Osteoblast (primary cell): Measurements from ENCODE around the gene VMP1. TPM values are rescaled to one million over a fixed set of nuclear protein-coding genes. Genes with fewer than 3 reads are reported as not detected.
"Not testable (repeated sequence)": the region's sequence is repeated elsewhere in the genome, so short reads cannot be mapped to it uniquely, and the experiment has no call there.

Experiments
- DNase-seq: peaks from one replicate; pipeline ENCODE4 v3.0.0; 2011; ENCODE audit warnings: low spot score, mixed read lengths; ENCODE audit not compliant: insufficient read length; ENCODE audit errors: missing footprints
- H2AFZ ChIP-seq: 2 replicates; pipeline ENCODE4 v1.6.0; 2011; ENCODE audit warnings: mild to moderate bottlenecking, low read length
- H3K27ac ChIP-seq: 2 replicates; pipeline ENCODE4 v1.5.1; 2011; ENCODE audit warnings: mild to moderate bottlenecking, low read depth, low read length, moderate library complexity
- H3K27me3 ChIP-seq: 2 replicates; pipeline ENCODE4 v1.6.0; 2012; ENCODE audit warnings: mild to moderate bottlenecking, control low read depth, inconsistent platforms, low read length, moderate library complexity; ENCODE audit not compliant: insufficient read depth
- H3K36me3 ChIP-seq: 2 replicates; pipeline ENCODE4 v1.5.1; 2011; ENCODE audit warnings: mild to moderate bottlenecking, low read length, control low read depth, moderate library complexity; ENCODE audit not compliant: insufficient read depth
- H3K4me1 ChIP-seq: 2 replicates; pipeline ENCODE4 v1.5.1; 2011; ENCODE audit warnings: mild to moderate bottlenecking, low read length, control low read depth, moderate library complexity; ENCODE audit not compliant: insufficient read depth
- H3K4me2 ChIP-seq: 2 replicates; pipeline ENCODE4 v1.6.0; 2011; ENCODE audit warnings: mild to moderate bottlenecking, low read length; ENCODE audit not compliant: insufficient read depth
- H3K4me3 ChIP-seq: fragments of 200-600 bp; sonication (generic); 3 replicates; pipeline ENCODE4 v1.5.1; 2012; ENCODE audit warnings: mild to moderate bottlenecking, low read length, inconsistent platforms; ENCODE audit not compliant: insufficient read depth
- H3K79me2 ChIP-seq: 2 replicates; pipeline ENCODE4 v1.6.0; 2012; ENCODE audit warnings: mild to moderate bottlenecking, low read length, control low read depth, inconsistent platforms; ENCODE audit not compliant: insufficient read depth
- H3K9me3 ChIP-seq: 2 replicates; pipeline ENCODE4 v1.5.1; 2011; ENCODE audit warnings: low read depth, low read length, control low read depth
- H4K20me1 ChIP-seq: 2 replicates; pipeline ENCODE4 v1.6.0; 2012; ENCODE audit warnings: mild to moderate bottlenecking, low read length, control low read depth; ENCODE audit not compliant: insufficient read depth
- total RNA-seq: library from RNA; depleted of rRNA; stranded (reverse); fragments of >200 nt; gene quantifications from 2 replicates; pipeline ENCODE4 v1.2.3, GENCODE V29; 2012
- TF ChIP-seq, protein P1 (sequence below): IDR thresholded peaks from 2 replicates; pipeline ENCODE4 v1.5.1; 2011; ENCODE audit warnings: mild to moderate bottlenecking, low read depth, low read length, moderate library complexity; ENCODE audit errors: extremely low read depth

Gene VMP1
- total RNA-seq, 1 donor, result 415 TPM

DNA sequence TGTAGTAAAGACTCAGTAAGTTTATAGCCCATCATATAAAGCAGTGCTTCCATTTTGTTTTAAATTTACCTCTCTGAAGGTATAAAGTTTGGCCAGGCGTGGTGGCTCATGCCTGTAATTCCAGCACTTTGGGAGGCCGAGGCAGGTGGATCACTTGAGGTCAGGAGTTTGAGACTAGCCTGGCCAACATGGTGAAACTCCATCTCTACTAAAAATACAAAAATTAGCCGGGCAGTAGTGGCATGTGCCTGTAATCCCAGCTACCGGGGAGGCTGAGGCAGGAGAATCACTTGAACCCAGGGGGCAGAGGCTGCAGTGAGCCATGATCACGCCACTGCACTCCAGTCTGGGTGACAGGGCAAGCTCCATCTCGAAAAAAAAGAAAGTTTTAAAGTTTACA, 83.0 kb downstream of the VMP1 start:
- H2AFZ ChIP-seq, H3K4me2 ChIP-seq, H4K20me1 ChIP-seq, DNase-seq, H3K36me3 ChIP-seq, H3K4me3 ChIP-seq, H3K27me3 ChIP-seq, H3K79me2 ChIP-seq, H3K9me3 ChIP-seq: not testable (repeated sequence)
- H3K4me1 ChIP-seq, result peaks cover 33% of the 10 kb centered on the region
- H3K27ac ChIP-seq, result peak overlapping the region; percentile 94

DNA sequence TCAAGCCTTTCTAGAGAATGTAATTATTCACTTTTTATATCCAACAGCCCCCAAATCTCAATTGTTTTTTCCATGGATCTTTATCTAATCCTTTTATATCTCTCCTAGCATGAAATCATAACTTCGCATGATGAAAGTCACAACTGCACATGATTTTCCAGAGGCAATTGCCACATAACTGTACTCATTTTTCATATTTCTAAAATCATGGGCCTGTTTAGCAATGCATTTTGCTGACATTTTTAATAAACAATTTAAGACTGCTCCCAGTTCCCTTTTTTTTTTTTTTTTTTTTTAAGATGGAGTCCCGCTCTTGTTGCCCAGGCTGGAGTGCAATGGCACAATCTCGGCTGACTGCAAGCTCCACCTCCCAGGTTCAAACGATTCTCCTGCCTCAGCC, 83.5 kb downstream of the VMP1 start:
- TF ChIP-seq, protein P1, sequence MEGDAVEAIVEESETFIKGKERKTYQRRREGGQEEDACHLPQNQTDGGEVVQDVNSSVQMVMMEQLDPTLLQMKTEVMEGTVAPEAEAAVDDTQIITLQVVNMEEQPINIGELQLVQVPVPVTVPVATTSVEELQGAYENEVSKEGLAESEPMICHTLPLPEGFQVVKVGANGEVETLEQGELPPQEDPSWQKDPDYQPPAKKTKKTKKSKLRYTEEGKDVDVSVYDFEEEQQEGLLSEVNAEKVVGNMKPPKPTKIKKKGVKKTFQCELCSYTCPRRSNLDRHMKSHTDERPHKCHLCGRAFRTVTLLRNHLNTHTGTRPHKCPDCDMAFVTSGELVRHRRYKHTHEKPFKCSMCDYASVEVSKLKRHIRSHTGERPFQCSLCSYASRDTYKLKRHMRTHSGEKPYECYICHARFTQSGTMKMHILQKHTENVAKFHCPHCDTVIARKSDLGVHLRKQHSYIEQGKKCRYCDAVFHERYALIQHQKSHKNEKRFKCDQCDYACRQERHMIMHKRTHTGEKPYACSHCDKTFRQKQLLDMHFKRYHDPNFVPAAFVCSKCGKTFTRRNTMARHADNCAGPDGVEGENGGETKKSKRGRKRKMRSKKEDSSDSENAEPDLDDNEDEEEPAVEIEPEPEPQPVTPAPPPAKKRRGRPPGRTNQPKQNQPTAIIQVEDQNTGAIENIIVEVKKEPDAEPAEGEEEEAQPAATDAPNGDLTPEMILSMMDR, result no peak
- Histone ChIP-seq H3K9me3 (no peaks in the 10 kb centered on the region), H2AFZ (no peak overlapping the region), H3K4me3 (no peak overlapping the region), H3K27ac (peak overlapping the region; percentile 94), H3K4me2 (no peak overlapping the region), H4K20me1 (no peaks in the 10 kb centered on the region), H3K4me1 (peaks cover 28% of the 10 kb centered on the region), H3K79me2 (peaks cover 12% of the 10 kb centered on the region), H3K36me3 (peaks cover 3% of the 10 kb centered on the region), H3K27me3 (no peaks in the 10 kb centered on the region)
- DNase-seq, result no peak

DNA sequence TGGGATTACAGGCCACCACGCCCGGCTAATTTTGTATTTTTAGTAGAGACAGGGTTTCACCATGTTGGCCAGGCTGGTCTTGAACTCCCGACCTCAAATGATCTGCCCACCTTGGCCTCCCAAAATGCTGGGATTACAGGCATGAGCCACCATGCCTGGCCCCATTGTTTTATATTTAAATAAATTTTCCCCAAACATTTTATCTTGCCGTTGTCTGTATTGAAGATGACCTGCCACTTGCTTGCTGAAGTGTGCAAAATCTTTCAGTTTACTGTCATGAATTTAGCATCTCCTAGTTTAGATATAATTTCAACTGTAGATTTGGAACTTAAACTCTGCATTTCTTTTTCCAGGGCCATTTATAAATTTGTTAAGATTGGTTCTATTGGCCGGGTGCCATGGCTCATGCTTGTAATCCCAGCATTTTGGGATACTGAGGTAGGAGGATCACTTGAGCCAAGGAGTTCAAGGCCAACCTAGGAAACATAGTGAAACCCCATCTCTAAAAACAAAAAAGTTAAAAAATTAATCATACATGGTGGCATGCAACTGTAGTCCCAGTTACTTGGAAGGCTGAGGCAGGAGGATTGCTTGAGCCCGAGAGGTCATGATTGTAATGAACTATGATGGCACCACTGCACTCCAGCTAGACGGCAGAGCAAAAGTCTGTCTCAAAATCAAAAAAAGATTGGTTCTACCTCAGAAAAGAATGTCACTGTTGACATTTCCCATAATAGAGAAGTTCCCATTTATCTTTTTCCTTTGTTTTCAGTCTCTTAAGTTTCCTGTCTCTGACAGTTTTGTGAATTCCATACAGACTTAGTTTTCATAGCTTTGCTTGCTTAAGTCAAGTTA, 84.4 kb downstream of the VMP1 start:
- no peaks in the 10 kb centered on the region for H3K27me3 ChIP-seq
- no peak for DNase-seq
- peak overlapping the region; percentile 17 for H3K4me2 ChIP-seq
- no peaks in the 10 kb centered on the region for H4K20me1 ChIP-seq
- H3K4me3 ChIP-seq, result no peak overlapping the region
- H2AFZ ChIP-seq, result no peak overlapping the region
- peak overlapping the region; percentile 94 for H3K27ac ChIP-seq
- peaks cover 13% of the 10 kb centered on the region for H3K79me2 ChIP-seq
- TF ChIP-seq, protein P1, result no peak
- H3K9me3 ChIP-seq, result no peaks in the 10 kb centered on the region
- H3K36me3 ChIP-seq, result peaks cover 3% of the 10 kb centered on the region
- H3K4me1 ChIP-seq, result peaks cover 28% of the 10 kb centered on the region

DNA sequence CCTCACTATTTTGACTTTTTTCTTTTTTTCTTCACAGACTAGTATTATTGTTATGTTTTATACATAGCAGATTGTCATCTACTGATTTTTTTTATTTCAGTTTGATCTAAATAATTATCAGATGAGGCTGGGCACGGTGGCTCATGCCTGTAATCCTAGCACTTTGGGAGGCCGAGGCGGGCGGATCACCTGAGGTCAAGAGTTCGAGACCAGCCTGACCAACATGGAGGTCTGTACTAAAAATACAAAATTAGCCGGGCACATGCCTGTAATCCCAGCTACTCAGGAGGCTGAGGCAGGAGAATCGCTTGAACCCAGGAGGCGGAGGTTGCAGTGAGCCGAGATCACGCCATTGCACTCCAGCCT, 85.0 kb downstream of the VMP1 start:
- H3K36me3 ChIP-seq, H2AFZ ChIP-seq, H3K27me3 ChIP-seq, H4K20me1 ChIP-seq, H3K4me3 ChIP-seq, DNase-seq, H3K9me3 ChIP-seq: not testable (repeated sequence)
- Histone ChIP-seq H3K4me2 (peak overlapping the region; percentile 17), H3K79me2 (peaks cover 13% of the 10 kb centered on the region), H3K27ac (peak overlapping the region; percentile 94), H3K4me1 (peaks cover 28% of the 10 kb centered on the region)

DNA sequence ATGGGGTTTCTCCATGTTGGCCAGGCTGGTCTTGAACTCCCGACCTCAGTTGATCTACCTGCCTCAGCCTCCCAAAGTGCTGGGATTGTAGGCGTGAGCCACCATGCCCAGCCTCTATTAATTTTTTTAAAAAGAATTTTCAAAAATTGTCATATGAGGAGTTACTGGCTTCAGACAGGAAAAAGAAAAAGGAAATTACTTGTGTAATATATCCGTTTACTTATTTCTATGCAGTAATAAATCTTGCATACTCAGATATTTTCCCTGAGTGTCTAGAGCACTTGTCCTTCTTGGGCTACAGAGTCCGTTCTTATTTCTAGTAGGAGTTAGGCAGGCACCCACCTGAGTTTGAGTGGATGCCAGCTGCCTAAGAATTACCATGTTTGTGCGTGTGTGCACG, 85.8 kb downstream of the VMP1 start:
- Histone ChIP-seq H3K9me3 (no peaks in the 10 kb centered on the region), H3K4me2 (no peak overlapping the region), H3K36me3 (peaks cover 3% of the 10 kb centered on the region), H3K79me2 (peaks cover 13% of the 10 kb centered on the region), H2AFZ (no peak overlapping the region), H3K27ac (no peak overlapping the region), H3K27me3 (no peaks in the 10 kb centered on the region), H3K4me3 (no peak overlapping the region), H4K20me1 (no peaks in the 10 kb centered on the region), H3K4me1 (peaks cover 28% of the 10 kb centered on the region)
- DNase-seq, result no peak
- TF ChIP-seq, protein P1, result no peak
